Fibroblast of skin of right quadriceps (primary cell): Measurements from ENCODE around the gene SHROOM3.

Source experiments
- DNase-seq: peaks from one replicate; pipeline ENCODE4 v3.0.0-alpha.2; 2013

SHROOM3 gene

GRCh38 chr4:76757418-76757939, 322.4 kb downstream of the SHROOM3 start:
- no peak for DNase-seq

- peak; percentile 80 for DNase-seq
These were observed 323.4 kb downstream of the SHROOM3 start for GRCh38 chr4:76758290-76758882.

- no peak for DNase-seq
These were observed 324.0 kb downstream of the SHROOM3 start for GRCh38 chr4:76758996-76759395.

GRCh38 chr4:76760193-76760592, 325.2 kb downstream of the SHROOM3 start:
- DNase-seq, result no peak

GRCh38 chr4:76762137-76763130, 327.4 kb downstream of the SHROOM3 start:
- DNase-seq, result no peak

- peak; percentile 87 for DNase-seq
These were observed 329.2 kb downstream of the SHROOM3 start for GRCh38 chr4:76764251-76764650.

GRCh38 chr4:76765473-76766183, 330.6 kb downstream of the SHROOM3 start:
- peak; percentile 88 for DNase-seq

- peak; percentile 76 for DNase-seq
These were observed 333.0 kb downstream of the SHROOM3 start for GRCh38 chr4:76767983-76768382.

- DNase-seq, result peak; percentile 87
These were observed 337.6 kb downstream of the SHROOM3 start for GRCh38 chr4:76772498-76773106.

GRCh38 chr4:76773766-76774165, 338.7 kb downstream of the SHROOM3 start:
- DNase-seq, result no peak

- no peak for DNase-seq
These were observed 344.9 kb downstream of the SHROOM3 start for GRCh38 chr4:76779740-76780459.

- no peak for DNase-seq
These were observed 346.0 kb downstream of the SHROOM3 start for GRCh38 chr4:76780781-76781697.

- DNase-seq, result peak; percentile 95
These were observed 346.9 kb downstream of the SHROOM3 start for GRCh38 chr4:76781698-76782595.

GRCh38 chr4:76782837-76783236, 347.8 kb downstream of the SHROOM3 start:
- peak; percentile 82 for DNase-seq

- DNase-seq, result no peak
These were observed 348.8 kb downstream of the SHROOM3 start for GRCh38 chr4:76783836-76784235.

- no peak for DNase-seq
These were observed 349.2 kb downstream of the SHROOM3 start for GRCh38 chr4:76784237-76784636.

- no peak for DNase-seq
These were observed 352.9 kb downstream of the SHROOM3 start for GRCh38 chr4:76787898-76788297.

- DNase-seq, result no peak
These were observed 355.3 kb downstream of the SHROOM3 start for GRCh38 chr4:76790377-76790776.

- no peak for DNase-seq
These were observed 356.4 kb downstream of the SHROOM3 start for GRCh38 chr4:76791479-76791878.

GRCh38 chr4:76792418-76792817, 357.4 kb downstream of the SHROOM3 start:
- DNase-seq, result no peak
